WTC11 (cell line): ENCODE measurements around the gene EAF1.

Source experiments
- CTCF ChIP-seq: fragments of 200-600 bp; IDR thresholded peaks from 2 replicates; pipeline ENCODE4 v1.8.0; 2022; ENCODE audit warnings: antibody characterized with exemption
- ERG ChIP-seq: fragments of 250-450 bp; sonication (Bioruptor Pico); IDR thresholded peaks from 2 replicates; pipeline ENCODE4 v1.8.0; 2021; ENCODE audit warnings: mild to moderate bottlenecking
- FOXJ3 ChIP-seq: sonication (generic); formaldehyde crosslinking; IDR thresholded peaks from 2 replicates; pipeline ENCODE4 v1.9.0; 2021; ENCODE audit warnings: missing genetic modification reagents, mild to moderate bottlenecking, borderline replicate concordance
- MAX ChIP-seq: sonication (generic); formaldehyde crosslinking; IDR thresholded peaks from 2 replicates; pipeline ENCODE4 v1.8.0; 2022; ENCODE audit warnings: mild to moderate bottlenecking, missing genetic modification reagents
- NR3C1 ChIP-seq: sonication (generic); formaldehyde crosslinking; conservative IDR thresholded peaks from 2 replicates; pipeline ENCODE4 v1.8.1; 2023; ENCODE audit warnings: low read depth, mild to moderate bottlenecking, missing genetic modification reagents
- SP1 ChIP-seq: sonication (generic); formaldehyde crosslinking; conservative IDR thresholded peaks from 2 replicates; pipeline ENCODE4 v1.8.1; 2022; ENCODE audit warnings: missing genetic modification reagents
- STAT6 ChIP-seq: sonication (generic); formaldehyde crosslinking; conservative IDR thresholded peaks from 2 replicates; pipeline ENCODE4 v1.8.1; 2023; ENCODE audit warnings: mild to moderate bottlenecking, low read depth, missing genetic modification reagents, moderate library complexity
- TP53 ChIP-seq: sonication (generic); formaldehyde crosslinking; IDR thresholded peaks from 2 replicates; pipeline ENCODE4 v1.8.1; 2023; ENCODE audit warnings: mild to moderate bottlenecking, missing genetic modification reagents

GRCh38 chr3:15436246-15436645, 8.8 kb downstream of the EAF1 start:
- TF ChIP-seq CTCF (no peak), ERG (CRISPR knock-in tag) (no peak), STAT6 (no peak), TP53 (CRISPR knock-in tag) (no peak), SP1 (CRISPR knock-in tag) (no peak), NR3C1 (no peak), FOXJ3 (no peak), MAX (CRISPR knock-in tag) (no peak)
